ENCODE measurements around the gene NCS1.
"Not testable (repeated sequence)": the region's sequence is repeated elsewhere in the genome, so short reads cannot be mapped to it uniquely, and the experiment has no call there.

The NCS1 gene

DNA sequence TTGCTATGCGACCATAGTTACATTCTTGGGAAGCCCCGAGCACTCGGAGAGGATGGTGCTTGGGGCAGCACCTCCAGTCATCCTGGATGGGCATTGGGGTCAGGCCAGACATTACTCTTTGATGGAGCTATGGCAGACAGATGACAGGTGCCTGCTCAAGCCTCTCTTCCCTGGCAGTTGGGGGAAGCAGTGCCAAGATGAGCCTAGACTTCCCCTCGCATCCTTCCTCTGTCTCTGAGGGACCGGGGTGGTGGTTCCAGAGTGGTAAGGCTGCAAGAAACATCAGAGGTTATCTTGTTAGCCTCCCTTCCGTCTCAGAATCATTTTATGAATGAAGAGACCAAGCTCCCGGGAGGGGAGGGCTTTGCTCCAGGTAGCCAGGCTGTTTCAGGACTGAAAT, 90.6 kb downstream of the NCS1 start:
- DNase-seq (ENCODE audit: low read depth in 2 of 2) = no peak

DNA sequence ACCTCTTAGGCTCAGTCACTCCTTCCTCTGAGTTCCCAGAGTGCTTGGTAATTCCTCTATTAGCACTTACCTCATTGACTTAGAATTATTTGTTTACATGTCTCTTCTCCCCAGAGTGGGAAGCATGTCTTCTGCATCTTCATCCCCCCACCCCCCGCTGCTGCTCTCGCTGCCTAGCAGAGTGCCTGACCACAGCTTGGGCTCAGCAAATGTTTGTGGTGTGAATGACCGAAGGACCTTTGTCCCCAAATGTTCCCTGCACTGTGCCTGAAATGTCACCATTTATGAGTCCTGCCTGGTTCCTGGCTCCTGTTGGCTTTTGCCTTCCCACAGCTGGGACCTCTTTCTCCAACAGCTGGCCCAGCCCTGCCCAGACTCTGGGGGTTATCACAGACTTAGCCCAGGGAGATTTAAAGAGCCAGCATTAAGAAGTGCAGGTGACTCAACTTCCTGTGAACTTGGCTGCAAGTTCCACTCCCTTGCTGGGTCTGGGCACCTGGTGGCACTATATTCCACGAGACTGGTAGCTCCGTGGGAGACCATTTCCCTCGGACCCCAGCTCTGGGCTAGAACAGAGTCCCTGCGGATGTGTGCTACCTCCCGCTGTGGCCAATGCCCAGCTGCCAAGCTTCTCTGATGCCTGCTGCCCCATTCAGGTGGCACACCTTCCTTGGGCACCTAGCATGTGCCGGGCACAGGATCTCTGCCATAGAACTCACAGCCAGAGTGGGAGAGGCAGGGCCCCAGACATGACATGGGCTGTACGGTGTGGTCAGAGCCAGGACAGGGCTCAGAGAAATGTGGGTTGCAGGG, 91.6 kb downstream of the NCS1 start:
- no peak for DNase-seq (ENCODE audit: low read depth in 2 of 2)

DNA sequence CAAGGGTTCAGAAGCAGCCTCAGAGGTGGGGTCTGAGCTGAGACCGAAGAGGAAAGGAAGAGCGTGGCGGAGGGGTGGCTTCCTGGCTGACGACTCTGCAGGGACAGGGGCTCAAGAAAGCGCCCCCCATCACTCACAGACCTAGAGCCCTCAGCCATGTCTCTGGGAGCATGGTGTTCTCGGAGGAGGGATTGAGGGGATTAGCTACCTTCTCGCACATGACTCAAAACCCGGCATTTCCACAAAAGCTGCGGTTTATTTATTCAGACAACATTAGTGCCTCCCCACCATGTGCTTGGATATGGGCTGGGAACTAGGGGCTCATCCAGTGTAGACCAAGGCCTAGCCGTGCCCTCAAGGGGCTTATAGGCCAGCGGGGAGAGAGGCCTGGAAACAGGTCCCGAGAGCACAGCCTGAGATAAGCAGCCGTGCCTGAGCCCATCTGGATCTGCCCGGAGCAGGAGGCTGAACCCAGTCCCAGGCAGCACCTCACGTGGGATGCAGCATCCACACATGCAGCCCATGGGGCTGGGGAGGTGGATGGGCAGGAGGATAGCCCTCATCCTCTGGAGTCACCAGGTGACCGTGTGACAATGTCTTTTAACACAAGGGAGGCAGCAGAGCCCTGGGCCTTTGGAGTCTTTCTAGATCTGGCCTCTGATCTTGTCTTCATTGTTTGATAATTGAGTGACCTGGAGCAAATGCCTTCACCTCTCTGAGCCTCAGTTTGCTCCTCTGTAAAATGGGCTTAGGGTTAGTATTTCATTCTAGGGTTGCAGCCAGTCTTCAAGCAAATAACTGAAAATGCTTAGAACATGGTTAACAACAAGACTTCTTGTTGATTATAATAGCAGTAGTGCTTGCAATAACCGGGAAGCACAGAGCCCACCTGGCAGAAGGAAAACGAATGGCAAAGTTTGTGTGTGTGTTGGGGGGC, 92.5 kb downstream of the NCS1 start:
- DNase-seq (ENCODE audit: low read depth in 2 of 2) = no peak

DNA sequence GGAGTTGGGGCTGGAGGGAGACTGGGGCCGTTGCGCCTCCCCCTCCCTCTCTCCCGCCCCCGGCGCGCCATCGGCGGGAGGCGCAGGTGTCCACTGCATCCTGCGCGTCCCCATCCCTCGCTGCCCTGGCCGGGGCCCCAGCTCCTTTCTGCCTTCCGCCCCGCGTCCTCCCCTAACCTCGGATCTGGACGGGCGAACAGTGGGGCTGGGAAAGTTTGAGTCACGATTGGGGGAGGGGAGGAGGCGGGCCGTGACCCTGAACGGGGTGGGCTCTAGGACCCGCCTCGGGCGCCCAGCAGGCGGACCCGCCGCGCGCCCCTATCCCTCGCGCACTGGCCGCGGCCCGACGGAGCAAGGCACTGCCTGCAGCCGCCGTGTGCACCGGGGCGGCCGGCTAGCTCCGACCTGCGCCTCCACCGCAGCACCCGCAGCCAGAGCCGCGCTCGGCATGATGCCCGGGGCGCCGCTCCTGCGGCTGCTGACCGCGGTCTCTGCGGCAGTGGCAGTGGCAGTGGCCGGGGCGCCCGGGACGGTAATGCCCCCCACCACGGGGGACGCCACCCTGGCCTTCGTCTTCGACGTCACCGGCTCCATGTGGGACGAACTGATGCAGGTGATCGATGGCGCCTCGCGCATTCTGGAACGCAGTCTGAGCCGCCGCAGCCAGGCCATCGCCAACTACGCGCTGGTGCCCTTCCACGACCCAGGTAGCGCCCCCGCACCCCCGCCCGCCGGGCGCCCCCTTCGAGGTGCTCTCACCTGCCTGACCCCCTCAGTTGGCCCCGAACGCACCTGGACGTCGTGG, 93.4 kb downstream of the NCS1 start, which contains the start of gene HMCN2:
HMCN2 (plus strand) TSS at position 330 of the 805 bp plus-strand sequence; CDS start at position 449, 119 bp downstream.
- DNase-seq (ENCODE audit: low read depth in 2 of 2) = no peak

DNA sequence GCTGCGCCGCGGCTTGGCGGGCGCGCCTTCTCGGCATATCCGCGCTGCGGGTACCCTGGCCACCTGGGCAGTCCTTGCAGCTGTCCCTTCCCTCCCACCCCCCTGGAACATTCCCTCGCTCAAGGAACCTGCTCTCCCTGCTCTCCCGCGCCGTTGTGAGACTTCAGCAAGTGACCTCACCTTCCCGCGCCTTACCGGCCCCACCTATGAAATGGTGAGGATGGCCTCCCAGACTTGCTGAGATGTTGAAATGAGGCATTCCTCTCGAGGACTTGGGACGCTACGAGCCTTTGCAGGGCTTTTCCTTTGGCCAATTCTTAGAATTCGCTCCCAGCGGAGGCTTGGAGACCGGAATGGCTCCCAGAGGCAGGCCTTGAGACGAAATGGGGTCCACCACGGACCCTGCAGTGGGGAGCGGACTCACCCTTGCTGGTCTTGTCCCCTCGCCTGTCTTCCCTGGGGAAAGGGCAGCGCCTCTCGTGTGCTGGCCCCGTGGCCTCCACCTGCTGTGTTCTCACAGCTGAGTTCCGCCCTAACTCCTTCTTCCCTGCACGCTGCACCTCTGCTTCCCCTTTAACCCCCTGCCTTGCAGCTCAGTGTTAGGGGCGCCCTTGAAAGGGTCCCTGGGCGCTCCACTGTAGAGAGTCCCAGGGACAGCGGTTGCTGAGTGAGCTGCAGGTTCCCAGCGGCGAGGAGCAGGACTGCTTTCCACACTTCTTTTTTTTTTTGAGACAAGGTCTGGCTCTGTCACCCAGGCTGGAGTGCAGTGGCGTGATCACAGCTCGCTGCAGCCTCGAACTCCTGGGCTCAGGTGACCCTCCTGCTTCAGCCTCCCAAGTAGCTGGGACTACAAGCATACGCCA, 94.3 kb downstream of the NCS1 start:
- no peak for DNase-seq (ENCODE audit: low read depth in 2 of 2)

DNA sequence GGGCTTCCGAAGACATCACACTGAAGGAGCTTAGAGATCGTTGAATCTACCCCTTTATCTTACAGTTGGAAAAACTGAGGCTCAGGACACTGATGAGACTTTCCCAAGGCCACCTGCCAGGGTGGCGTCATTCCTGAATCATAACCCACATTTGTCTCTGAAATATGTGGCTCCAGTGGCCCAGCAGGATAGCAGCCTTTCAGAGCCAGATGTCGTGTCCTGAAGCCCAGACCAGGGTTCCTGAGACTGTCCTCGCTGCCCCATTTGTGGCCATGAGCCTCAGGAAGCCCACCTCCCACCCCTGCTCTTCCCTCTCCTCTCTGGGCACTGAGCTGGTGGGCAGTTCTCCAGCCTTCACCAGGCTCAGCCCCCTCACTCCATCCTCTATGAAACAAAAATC, 95.7 kb downstream of the NCS1 start:
- no peak for DNase-seq (ENCODE audit: low read depth in 2 of 2)

DNA sequence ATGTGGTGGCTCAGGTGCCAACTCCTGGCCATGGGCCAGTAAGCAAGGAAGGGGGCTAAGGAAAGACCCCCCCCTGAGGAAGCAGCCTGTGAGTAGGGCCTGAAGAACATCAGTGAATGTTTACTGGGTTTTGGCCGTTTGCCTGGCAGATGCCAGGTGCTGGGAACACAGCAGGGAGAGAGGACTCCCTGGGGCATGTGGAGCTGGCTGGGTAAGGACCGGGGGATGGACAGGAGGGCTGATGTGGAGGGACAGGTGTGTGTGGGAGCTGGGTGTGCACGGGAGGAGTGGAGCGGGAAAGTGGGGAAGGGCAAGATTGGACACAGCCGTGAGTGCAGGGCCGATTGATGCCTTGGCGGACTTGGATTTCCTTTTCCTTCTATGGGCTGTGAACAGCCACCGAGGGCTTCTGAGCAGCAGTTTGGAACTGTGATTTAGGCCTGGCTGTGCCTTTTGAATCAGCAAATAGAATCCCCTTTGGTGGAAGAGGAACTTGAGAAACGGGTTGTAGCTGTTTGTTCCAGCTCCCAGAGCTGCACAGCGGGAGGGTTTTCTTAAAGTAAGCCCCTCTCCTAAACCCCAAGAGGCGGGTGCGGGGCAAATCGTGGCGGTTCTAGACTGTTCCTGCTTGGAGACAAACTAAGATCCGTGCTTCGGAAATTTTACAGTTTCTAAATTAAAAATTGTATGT, 96.5 kb downstream of the NCS1 start:
- no peak for DNase-seq (ENCODE audit: low read depth in 2 of 2)

DNA sequence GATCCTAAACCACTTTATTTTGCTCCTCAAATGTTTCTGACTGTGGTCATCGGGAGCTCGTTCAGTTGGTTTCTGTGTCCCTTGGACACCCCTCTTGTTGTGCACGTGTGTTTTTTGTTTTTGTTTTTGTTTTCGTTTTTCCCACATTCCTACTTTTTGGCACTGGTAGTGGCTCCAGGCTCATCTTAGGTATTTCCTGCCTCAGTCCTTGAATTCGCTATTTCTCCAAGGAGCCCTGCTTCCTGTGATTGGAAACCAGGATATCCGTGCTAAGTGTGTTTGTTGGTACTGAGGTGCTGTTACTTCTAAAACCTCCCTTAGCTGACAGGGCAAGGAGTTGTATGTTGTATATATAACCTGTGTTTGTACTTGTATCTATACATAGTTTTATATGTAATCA, 99.3 kb downstream of the NCS1 start:
- no peak for DNase-seq (ENCODE audit: low read depth in 2 of 2)

DNA sequence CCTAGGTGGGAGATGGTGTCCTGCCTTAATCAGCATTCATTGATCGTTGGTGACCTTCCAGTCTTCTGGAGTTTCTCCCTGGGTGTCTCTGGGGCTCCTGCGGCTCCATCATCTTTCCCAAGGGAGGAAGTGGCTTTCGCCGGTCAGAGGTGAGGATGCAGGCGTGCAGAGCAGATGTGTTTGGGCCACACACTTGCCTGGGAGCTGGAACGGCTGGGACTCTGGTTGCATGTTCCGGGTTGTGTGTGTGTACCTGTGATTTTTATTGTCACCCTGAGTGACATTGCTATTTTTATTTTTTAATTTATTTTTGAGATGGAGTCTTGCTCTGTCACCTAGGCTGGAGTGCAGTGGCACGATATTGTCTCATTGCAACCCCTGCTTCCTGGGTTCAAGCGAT, 103.0 kb downstream of the NCS1 start:
- no peak for DNase-seq (ENCODE audit: low read depth in 2 of 2)

DNA sequence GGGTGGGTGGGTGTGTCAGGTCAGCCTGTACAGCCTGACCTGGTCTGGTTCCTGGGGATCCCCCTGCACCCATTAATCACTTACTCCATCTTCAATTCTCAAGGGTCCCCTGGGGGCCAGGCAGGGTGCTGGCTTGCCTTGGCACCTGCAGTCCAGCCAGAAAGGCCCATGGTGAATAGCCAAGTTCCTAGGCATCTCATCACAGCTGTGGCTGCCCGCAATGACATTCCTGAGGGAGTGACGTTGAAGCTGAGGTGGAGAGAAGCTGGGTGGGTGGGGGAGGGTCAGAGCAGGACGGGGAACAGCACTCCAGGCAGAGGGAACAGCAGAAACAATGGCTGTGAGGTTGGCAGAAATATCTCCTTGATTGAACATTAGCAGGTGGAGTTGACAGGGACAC, 103.9 kb downstream of the NCS1 start:
- DNase-seq (ENCODE audit: low read depth in 2 of 2) = no peak

DNA sequence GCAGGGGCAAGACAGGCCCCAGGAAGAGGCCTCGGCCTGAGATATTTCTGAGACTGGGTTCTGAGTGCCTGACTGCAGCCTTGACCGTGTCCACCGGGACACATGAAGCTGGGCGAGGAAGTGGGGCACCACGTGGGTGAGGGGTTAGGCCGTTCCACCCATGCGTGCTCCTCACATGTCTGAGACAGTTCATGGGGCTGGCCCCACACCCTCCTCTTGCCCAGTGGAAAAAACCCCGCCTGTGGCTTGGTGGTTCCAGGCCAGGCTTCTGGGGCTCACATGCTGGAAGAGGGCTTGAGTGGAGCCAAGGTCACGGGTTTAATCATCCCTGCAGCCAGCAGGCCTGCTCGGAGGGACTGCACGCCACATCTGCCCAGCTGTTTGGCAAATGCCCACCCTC, 104.8 kb downstream of the NCS1 start:
- no peak for DNase-seq (ENCODE audit: low read depth in 2 of 2)

DNA sequence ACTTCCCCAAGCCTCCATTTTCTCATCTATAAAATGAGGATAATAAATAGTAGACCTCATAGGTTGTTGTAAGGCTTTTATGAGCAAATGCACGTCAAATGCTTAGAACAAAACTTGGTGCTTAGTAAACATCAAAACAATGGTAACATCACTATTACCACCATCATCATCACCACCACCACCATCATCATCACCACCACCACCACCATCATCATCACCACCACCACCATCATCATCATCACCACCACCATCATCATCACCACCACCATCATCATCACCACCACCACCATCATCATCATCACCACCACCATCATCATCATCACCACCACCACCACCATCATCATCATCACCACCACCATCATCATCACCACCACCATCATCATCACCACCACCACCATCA, 105.3 kb downstream of the NCS1 start:
- not testable (repeated sequence) for DNase-seq (ENCODE audit: low read depth in 2 of 2)

DNA sequence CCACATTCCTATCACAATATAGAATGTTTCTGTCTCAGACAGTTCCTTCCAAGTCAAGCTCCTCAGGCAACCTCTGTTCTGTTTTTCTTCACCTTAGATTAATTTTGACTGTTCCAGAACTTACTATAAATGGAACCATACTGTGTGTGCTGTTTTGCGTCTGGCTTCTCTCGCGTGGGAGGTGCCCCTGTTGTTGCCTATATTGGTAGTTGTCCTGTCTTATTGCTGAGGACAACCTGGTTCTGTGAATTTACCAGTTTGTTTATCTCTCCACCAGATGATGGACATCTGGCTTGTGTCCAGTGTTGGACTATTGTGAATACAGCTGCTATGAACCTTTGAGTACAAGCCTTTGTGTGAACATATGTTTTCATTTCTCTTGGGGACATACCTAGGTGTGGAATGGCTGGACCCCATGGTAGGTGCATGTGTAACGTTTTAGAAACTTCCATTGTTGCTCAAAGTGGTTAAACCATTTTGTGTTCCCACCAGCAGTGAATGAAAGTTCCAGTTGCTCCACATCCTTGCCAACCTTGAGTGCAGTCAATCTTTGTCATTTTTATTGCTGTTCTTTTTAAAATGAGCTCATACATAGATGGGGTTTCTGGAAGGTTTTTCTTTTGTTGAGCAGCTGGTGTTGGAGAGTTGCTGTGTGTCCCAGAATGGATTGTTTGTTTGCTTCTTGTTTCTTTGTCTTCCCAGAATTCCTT, 111.5 kb downstream of the NCS1 start:
- no peak for DNase-seq (ENCODE audit: low read depth in 2 of 2)

DNA sequence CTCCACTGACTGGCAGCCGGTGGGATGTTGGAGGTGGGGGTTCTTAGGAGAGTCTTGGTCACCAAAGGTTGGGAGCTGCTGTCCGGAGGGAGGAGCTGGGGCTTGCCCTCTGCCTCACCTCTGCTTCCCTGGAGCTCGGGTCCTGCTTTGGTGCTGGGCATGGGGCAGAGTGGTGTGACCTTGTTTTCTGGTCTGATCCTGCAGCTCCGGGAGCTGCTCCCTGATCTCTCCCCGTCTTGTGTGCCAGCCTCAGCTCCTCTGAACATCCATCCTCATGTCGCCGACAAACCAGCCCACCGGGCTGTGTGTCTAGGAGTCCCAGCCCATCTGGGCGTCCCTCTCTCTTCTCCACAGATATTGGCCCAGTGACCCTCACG, 112.0 kb downstream of the NCS1 start:
- DNase-seq (ENCODE audit: low read depth in 2 of 2) = no peak

DNA sequence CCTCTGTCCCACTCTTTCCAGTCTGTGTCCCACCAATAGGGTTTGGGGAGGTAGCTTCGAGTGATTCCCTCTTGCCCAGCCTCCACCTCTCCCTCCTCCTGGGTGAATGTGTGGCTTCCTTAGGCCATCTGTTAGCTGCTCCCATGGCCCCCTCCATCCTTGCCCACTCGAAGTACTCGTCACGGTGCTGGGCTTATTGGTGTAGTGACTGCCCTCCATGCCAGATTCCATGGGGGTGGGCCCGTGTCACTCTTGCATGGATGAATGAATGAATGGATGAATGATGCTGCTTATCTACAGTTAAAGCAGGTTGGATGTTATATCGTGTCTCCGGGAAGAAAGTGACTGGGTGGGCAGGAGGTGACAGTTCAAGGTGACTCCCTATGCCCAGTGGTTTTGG, 112.5 kb downstream of the NCS1 start:
- DNase-seq (ENCODE audit: low read depth in 2 of 2) = no peak

DNA sequence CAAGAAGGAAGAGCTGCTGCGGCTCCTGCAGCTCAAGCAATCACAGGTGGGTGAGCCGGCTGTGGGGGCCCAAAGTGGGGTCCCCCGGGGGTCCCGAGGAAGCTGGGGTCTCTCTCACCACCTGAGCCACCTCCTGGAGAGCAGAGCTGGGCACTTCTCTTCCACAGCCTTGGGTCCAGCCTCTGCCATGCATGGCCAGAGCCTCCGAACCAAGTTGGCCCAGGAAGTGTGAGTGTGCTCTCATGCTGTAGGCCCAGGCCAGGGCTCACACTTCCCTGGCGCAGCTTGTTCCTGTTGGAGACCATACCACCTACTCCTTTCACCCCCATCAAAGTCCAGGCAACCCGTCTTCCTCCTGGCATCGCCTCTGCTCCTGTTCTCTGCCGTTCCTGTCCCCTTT, 113.1 kb downstream of the NCS1 start:
- no peak for DNase-seq (ENCODE audit: low read depth in 2 of 2)

DNA sequence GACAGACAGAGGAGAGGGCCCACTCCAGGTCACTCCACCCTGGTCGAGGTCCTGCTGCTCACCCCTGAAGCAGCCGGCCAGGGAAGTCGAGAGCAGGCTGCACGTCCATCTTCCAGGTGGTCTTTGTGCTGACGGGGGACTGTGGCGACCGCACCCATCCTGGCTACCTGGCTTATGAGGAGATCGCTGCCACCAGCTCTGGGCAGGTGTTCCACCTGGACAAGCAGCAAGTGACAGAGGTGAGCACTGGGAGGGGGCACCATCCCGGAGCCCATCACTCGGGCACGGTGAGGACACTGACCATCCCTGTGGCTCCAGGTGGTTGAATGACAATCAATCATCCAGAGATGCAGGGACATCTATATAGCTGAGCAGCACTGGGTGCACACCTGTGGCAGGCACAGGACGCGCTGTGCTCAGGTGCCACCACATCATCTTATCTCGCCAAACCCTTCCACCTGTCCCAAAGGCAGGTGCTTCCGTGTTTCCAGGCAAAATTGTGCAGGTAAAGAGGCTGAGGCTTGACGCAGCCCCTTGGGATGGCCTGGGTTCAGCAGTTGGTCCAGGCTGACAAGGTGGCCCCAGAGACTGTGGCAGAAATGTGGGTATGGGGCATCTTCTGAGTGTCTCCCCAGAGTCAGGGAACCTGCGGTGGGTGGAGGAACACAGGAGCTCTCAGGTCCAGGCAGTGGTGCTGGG, 114.0 kb downstream of the NCS1 start:
- no peak for DNase-seq (ENCODE audit: low read depth in 2 of 2)

Data from stimulated activated CD8-positive, alpha-beta memory T cell treated with anti-CD3 and anti-CD28 coated beads, Interleukin-15, amount 100 ng/mL, for 4 hours (primary cell).